HuH-7 (cell line): Measurements from ENCODE around the gene SHC3.

Source experiments
- DNase-seq: peaks from one replicate; pipeline ENCODE4 v3.0.0; 2011; ENCODE audit warnings: low spot score

Gene SHC3

GRCh38 chr9:89154218-89154617 lies 24.4 kb downstream of the SHC3 start:
- DNase-seq: no peak

- no peak for DNase-seq
Measured at GRCh38 chr9:89153232-89154017, 25.2 kb downstream of the SHC3 start.

GRCh38 chr9:89149726-89150125 lies 28.9 kb downstream of the SHC3 start:
- no peak for DNase-seq

GRCh38 chr9:89145097-89145496 lies 33.5 kb downstream of the SHC3 start:
- DNase-seq: no peak

- no peak for DNase-seq
Measured at GRCh38 chr9:89144238-89144637, 34.4 kb downstream of the SHC3 start.

- no peak for DNase-seq
Measured at GRCh38 chr9:89143266-89143665, 35.4 kb downstream of the SHC3 start.

GRCh38 chr9:89139455-89139854 lies 39.2 kb downstream of the SHC3 start:
- DNase-seq: no peak

- DNase-seq: no peak
Measured at GRCh38 chr9:89138463-89139390, 39.9 kb downstream of the SHC3 start.

- DNase-seq: no peak
Measured at GRCh38 chr9:89137542-89138462, 40.8 kb downstream of the SHC3 start.

GRCh38 chr9:89135591-89136166 lies 42.9 kb downstream of the SHC3 start:
- DNase-seq: no peak

GRCh38 chr9:89134709-89135108 lies 43.9 kb downstream of the SHC3 start:
- no peak for DNase-seq

- no peak for DNase-seq
Measured at GRCh38 chr9:89122949-89123348, 55.7 kb downstream of the SHC3 start.

- no peak for DNase-seq
Measured at GRCh38 chr9:89120704-89121103, 57.9 kb downstream of the SHC3 start.

GRCh38 chr9:89116805-89117192 lies 61.8 kb downstream of the SHC3 start:
- no peak for DNase-seq

GRCh38 chr9:89116064-89116804 lies 62.4 kb downstream of the SHC3 start:
- no peak for DNase-seq

GRCh38 chr9:89115426-89115825 lies 63.2 kb downstream of the SHC3 start:
- no peak for DNase-seq

GRCh38 chr9:89114741-89115140 lies 63.9 kb downstream of the SHC3 start:
- DNase-seq: no peak

GRCh38 chr9:89113851-89114250 lies 64.8 kb downstream of the SHC3 start:
- no peak for DNase-seq

- DNase-seq: no peak
Measured at GRCh38 chr9:89112243-89112642, 66.4 kb downstream of the SHC3 start.

GRCh38 chr9:89109666-89110065 lies 69.0 kb downstream of the SHC3 start:
- no peak for DNase-seq

- no peak for DNase-seq
Measured at GRCh38 chr9:89107406-89107805, 71.2 kb downstream of the SHC3 start.
